OCI-LY7 (cell line): ENCODE results near the gene TNS3. TPM values are rescaled to one million over a fixed set of nuclear protein-coding genes. Genes with fewer than 3 reads are reported as not detected.

ENCODE experiments used
- BruUV-seq: library from RNA; stranded (reverse); fragments of 400-500 nt; replicated peaks from 2 replicates; lab custom pipeline; 2021; lab: Mats Ljungman, UMichigan
- CTCF ChIA-PET: fragments of 300-600 bp; sonication (Branson Sonifier 250); formaldehyde crosslinking; loops from one replicate; lab custom pipeline; 2022; ENCODE audit warnings: antibody characterized with exemption; ENCODE audit not compliant: unreplicated experiment; lab: Charles Lee
- POLR2A ChIA-PET: fragments of 300-600 bp; sonication (Branson Sonifier 250); formaldehyde crosslinking; loops from one replicate; lab custom pipeline; 2022; ENCODE audit warnings: antibody characterized with exemption; lab: Charles Lee
- DNase-seq: peaks from one replicate; pipeline ENCODE4 v3.0.0-alpha.2; 2015; ENCODE audit warnings: low spot score
- H2AFZ ChIP-seq: fragments of 200-600 bp; sonication (generic), shearing (Covaris generic); 2 replicates; pipeline ENCODE4 v1.6.1; 2014; ENCODE audit warnings: mild to moderate bottlenecking, antibody characterized with exemption, low read length, moderate library complexity
- H3K27ac ChIP-seq: fragments of 200-600 bp; sonication (generic); 2 replicates; pipeline ENCODE4 v1.5.1; 2014; ENCODE audit warnings: mixed run types, low read depth, mild to moderate bottlenecking, moderate library complexity, low read length, inconsistent platforms; ENCODE audit not compliant: poor library complexity, severe bottlenecking
- H3K36me3 ChIP-seq: fragments of 200-600 bp; sonication (generic); 2 replicates; pipeline ENCODE4 v1.6.1; 2014; ENCODE audit warnings: mild to moderate bottlenecking, antibody characterized with exemption, low read length, moderate library complexity, mixed read lengths; ENCODE audit not compliant: insufficient read depth
- H3K4me1 ChIP-seq: fragments of 200-600 bp; sonication (generic); 2 replicates; pipeline ENCODE4 v1.5.1; 2014; ENCODE audit warnings: mild to moderate bottlenecking, low read length; ENCODE audit not compliant: insufficient read depth, poor library complexity, severe bottlenecking
- H3K4me2 ChIP-seq: fragments of 200-600 bp; sonication (generic); 2 replicates; pipeline ENCODE4 v1.6.1; 2014; ENCODE audit warnings: mild to moderate bottlenecking, low read length
- H3K4me3 ChIP-seq: fragments of 200-600 bp; sonication (generic); 2 replicates; pipeline ENCODE4 v1.5.1; 2014; ENCODE audit warnings: mild to moderate bottlenecking, low read depth, low read length; ENCODE audit not compliant: poor library complexity, severe bottlenecking
- H3K79me2 ChIP-seq: fragments of 200-600 bp; sonication (generic); 2 replicates; pipeline ENCODE4 v1.6.1; 2016; ENCODE audit warnings: low read depth, mild to moderate bottlenecking, low read length, moderate library complexity, mixed read lengths; ENCODE audit not compliant: insufficient read depth
- H3K9me2 ChIP-seq: fragments of 200-600 bp; sonication (generic); 2 replicates; pipeline ENCODE4 v1.6.1; 2016; ENCODE audit warnings: mild to moderate bottlenecking, low read length, mixed read lengths; ENCODE audit not compliant: insufficient read depth
- H3K9me3 ChIP-seq: fragments of 200-600 bp; sonication (generic); 2 replicates; pipeline ENCODE4 v1.6.1; 2014; ENCODE audit warnings: mild to moderate bottlenecking, mixed run types, low read length, mixed read lengths
- H4K20me1 ChIP-seq: fragments of 200-600 bp; sonication (generic); 2 replicates; pipeline ENCODE4 v1.6.1; 2014; ENCODE audit warnings: mild to moderate bottlenecking, antibody characterized with exemption, low read length, moderate library complexity, mixed read lengths; ENCODE audit not compliant: insufficient read depth
- CTCF ChIP-seq: fragments of 200-600 bp; sonication (generic); conservative IDR thresholded peaks from 2 replicates; pipeline ENCODE4 v1.5.1; 2014; ENCODE audit warnings: mild to moderate bottlenecking, antibody characterized with exemption, low read length, moderate library complexity, mixed read lengths
- EZH2phosphoT487 ChIP-seq: fragments of 200-600 bp; sonication (generic); IDR thresholded peaks from 2 replicates; pipeline ENCODE4 v1.6.1; 2018; ENCODE audit warnings: low read depth, borderline replicate concordance, mild to moderate bottlenecking, mixed run types, antibody characterized with exemption, low read length, moderate library complexity, mixed read lengths
- intact Hi-C: fragments of 100-400 bp; cut with micrococcal nuclease; formaldehyde crosslinking; loops from one replicate; pipeline ENCODE4 v1.10.0; 2022; ENCODE audit not compliant: unreplicated experiment
- total RNA-seq, 2 experiments: library from RNA; depleted of rRNA in 1 of 2; stranded (reverse); fragments of >200 nt in 1 of 2; shearing (Covaris generic) in 1 of 2; gene quantifications; 2 replicates each; pipeline ENCODE4 v1.2.3, GENCODE V29; 2014 to 2022

TNS3 gene
- total RNA-seq, 2 experiments from 2014 or later: 9.5 to 42.1 TPM

GRCh38 chr7:47370461-47371042 lies 211.4 kb downstream of the TNS3 start:
- H3K36me3 ChIP-seq: 0 out of 2 replicates have a peak, but pooled peaks cover 5% of the 10 kb centered on the region
- H3K79me2 ChIP-seq: no peaks in the 10 kb centered on the region
- no peaks in the 10 kb centered on the region for H4K20me1 ChIP-seq
- intact Hi-C loops: no loop called here
- H3K27ac ChIP-seq: no peak overlapping the region
- DNase-seq: no peak
- POLR2A ChIA-PET: no interaction called here
- no peak overlapping the region for H3K4me3 ChIP-seq
- no peaks in the 10 kb centered on the region for H3K9me2 ChIP-seq
- no peak overlapping the region for H3K4me2 ChIP-seq
- H2AFZ ChIP-seq: no peak overlapping the region
- CTCF ChIA-PET: no interaction called here
- TF ChIP-seq EZH2phosphoT487: no peak
- TF ChIP-seq CTCF: no peak
- no peaks in the 10 kb centered on the region for H3K9me3 ChIP-seq
- no TSS peak for BruUV-seq
- peaks cover 17% of the 10 kb centered on the region for H3K4me1 ChIP-seq

DNA sequence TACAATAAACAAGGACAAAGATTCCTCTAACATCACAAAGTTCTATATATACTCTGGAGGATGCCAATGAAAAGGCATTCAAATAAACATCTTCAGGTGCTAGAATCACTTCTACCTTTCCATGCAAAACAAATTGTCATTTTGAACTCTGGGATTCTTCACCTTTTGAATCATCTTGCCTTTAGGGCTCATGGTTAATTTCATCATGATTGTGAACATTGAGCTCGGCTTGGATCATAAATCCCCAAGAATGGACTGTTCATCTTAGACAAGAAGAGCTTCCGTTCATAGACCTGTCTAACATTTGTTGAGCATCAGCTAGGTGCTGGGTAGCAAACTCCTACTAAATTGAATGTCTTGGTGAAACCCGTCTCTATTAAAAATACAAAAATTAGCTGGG lies 212.2 kb downstream of the TNS3 start:
- Histone ChIP-seq H3K4me2 (no peak overlapping the region), H2AFZ (no peak overlapping the region), H3K4me1 (peaks cover 17% of the 10 kb centered on the region), H3K9me3 (no peaks in the 10 kb centered on the region), H3K9me2 (no peaks in the 10 kb centered on the region), H4K20me1 (no peaks in the 10 kb centered on the region), H3K27ac (no peak overlapping the region), H3K36me3 (0 out of 2 replicates have a peak, but pooled peaks cover 5% of the 10 kb centered on the region), H3K4me3 (no peak overlapping the region), H3K79me2 (no peaks in the 10 kb centered on the region)
- BruUV-seq: no TSS peak
- intact Hi-C loops: no loop called here
- DNase-seq: no peak
- TF ChIP-seq EZH2phosphoT487 (no peak), CTCF (no peak)
- CTCF ChIA-PET: no interaction called here
- POLR2A ChIA-PET: interaction anchor here (0.7 kb wide), 1 partner anchor 602 kb away, joined by 3 read pairs; no protein-coding TSS in a partner anchor

DNA sequence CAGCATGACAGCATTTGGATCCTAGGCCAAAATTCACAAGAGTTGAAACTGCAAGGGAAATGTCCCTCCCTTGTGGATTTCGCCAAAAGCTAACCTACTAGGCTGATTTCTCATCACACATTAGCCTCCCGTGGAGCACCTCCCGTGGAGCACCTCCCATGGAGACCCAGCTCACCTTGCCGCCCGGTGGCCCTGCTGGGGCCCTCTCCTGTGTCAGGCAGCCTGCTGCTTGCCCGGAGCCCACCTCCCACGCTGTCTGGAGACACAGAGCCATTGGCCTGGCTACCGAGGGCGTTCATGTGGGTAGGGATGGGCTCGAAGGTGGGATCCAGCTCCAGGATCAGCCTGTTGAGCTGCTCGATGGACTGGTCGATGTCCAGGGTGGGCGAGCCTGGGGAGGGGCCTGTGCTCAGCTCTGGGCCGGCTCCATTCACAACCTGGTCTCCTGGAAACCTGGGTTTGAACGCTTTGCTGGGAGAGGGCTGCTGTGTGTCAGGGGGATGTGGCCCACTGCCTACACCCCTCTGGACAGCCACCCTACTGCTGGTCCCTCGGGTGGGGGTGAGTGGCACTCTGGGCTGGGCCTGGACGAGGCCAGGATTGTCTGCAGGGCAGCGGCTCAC lies 213.6 kb downstream of the TNS3 start:
- BruUV-seq: no TSS peak

More for the DNA sequence above, 213.6 kb downstream of the TNS3 start:
- intact Hi-C loops: no loop called here
- H3K9me2 ChIP-seq: no peaks in the 10 kb centered on the region
- no peak for DNase-seq
- no peak overlapping the region for H2AFZ ChIP-seq
- TF ChIP-seq CTCF (no peak), EZH2phosphoT487 (no peak)
- ChIA-PET CTCF (no interaction called here), POLR2A (interaction anchor here (0.6 kb wide), 1 partner anchor 64 kb away, joined by 3 read pairs; no protein-coding TSS in a partner anchor)
- H3K36me3 ChIP-seq: 0 out of 2 replicates have a peak, but pooled peaks cover 5% of the 10 kb centered on the region
- no peak overlapping the region for H3K4me3 ChIP-seq
- no peaks in the 10 kb centered on the region for H3K79me2 ChIP-seq
- H3K4me2 ChIP-seq: no peak overlapping the region
- no peaks in the 10 kb centered on the region for H4K20me1 ChIP-seq
- H3K9me3 ChIP-seq: no peaks in the 10 kb centered on the region
- H3K27ac ChIP-seq: no peak overlapping the region
- H3K4me1 ChIP-seq: peaks cover 2% of the 10 kb centered on the region
